ENCODE data around the gene MAGEF1.
"Not testable (repeated sequence)": the region's sequence is repeated elsewhere in the genome, so short reads cannot be mapped to it uniquely, and the experiment has no call there.

MAGEF1 gene

DNA sequence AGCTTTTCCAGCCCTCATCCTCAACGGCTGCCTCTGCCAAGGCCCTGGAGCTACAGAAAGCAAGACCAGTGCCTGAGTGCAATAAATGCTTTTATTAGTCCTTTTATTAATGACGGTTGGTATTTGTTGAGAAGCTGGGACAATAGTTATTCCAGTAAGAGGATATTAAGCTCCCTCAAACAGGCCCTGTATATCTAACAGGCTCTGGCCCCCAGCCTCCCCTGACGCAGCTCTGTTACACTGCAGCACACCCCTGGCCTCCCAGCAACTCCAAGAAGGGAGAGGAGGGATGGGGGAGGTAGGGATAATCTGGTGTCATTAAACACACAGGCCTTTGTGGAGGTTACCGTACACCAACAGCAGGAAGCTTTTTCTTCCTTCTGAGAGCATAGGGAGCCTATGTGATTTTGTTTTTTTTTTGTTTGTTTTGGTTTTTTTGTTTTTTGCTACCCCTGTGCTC is 30.8 kb upstream of the MAGEF1 start:
- no peak for DNase-seq (ENCODE audit: low read depth in 3 of 3)

DNA sequence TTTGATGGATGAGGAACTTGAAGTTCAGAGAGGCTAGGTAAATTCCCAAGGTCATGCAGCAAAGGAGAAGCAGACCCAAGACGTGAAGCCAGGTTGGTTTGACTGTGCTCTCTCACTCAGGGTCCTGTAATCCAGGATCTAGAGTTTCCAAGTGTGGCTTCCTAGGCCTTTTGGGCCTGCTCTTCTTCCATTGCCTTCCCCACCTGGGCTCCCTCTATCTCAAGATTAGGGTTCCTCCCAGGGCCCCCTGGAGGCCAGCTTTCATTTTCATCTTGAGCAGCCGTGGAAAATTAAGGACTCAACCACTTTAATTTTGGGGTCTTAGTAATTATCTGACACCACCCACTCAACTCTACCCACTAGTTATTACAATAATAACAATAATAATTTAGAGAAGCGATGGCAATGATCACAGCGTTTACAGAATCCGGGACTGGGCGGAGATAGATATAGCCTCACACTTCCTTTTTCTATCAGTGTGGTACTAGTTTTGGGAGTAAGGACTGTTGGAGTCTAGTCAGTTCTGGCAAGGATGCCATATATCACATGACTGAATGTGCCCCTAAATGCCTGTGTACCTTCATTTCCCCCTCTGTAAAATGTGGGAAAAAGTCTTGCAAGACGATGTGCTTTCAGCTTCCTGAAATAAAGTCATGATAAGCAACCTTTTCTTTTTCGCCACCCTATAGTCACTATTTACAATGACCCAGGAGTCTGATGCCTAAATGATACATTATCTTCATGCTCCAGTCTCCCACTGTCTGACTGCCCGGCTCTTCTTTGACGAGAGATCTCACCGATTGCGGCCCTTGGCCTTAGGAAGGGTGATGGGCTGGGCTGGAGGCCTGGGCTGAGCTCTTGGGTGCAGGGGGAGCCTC is 30.2 kb upstream of the MAGEF1 start:
- no peak for DNase-seq (ENCODE audit: low read depth in 3 of 3)

DNA sequence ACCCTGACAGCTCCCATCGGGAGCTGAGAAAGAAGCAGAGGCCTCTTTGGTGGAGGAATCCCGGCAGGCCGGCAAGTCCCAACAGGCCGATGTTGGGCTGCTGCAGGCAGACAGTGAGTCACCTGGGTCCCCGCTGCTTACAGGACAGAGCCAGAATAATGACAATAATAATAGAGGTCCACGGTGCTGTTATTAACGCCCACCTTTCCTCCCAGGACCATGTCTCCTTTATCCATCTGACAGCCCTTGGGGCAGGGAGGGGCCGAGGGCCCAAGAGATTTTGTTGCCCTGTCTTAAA is 29.3 kb upstream of the MAGEF1 start:
- DNase-seq (ENCODE audit: low read depth in 3 of 3): no peak

DNA sequence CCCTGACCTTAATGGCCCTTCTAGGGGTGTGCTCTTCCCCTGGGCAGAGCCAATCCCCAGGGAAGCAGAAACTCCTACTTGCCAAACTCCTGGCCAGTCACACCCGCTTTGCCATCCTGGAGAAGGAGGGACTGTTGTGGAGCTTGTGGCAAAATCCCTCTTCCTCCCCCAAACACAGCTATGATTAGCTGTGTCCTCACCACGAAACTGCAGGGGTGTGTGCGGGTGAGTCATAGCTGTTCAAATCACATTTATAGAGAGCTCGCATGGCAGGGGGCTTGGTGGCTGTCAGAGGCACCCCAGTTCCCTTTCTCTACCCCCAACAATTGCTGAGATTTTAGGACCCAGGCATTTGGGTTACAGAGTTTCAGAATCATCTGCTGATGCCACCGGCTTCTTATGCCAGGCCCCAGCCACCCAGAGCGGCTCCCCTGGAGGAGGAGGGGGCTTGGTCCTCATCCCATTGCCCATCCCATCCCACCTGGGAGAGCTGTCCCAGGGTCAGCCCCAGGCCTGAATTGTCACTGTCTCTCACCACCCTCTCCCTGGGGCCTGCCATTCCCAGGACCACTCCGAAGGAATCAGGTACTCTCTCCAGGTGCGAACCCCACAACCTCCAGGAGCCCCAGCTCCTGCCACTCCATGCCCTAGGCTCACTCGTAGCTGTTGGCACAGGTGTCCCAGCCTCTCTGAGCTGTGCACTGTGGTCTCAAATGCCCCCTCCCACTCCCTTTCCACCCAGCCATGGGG is 28.8 kb upstream of the MAGEF1 start:
- DNase-seq (ENCODE audit: low read depth in 3 of 3): peak in 1 of 3 experiments; percentile 13

DNA sequence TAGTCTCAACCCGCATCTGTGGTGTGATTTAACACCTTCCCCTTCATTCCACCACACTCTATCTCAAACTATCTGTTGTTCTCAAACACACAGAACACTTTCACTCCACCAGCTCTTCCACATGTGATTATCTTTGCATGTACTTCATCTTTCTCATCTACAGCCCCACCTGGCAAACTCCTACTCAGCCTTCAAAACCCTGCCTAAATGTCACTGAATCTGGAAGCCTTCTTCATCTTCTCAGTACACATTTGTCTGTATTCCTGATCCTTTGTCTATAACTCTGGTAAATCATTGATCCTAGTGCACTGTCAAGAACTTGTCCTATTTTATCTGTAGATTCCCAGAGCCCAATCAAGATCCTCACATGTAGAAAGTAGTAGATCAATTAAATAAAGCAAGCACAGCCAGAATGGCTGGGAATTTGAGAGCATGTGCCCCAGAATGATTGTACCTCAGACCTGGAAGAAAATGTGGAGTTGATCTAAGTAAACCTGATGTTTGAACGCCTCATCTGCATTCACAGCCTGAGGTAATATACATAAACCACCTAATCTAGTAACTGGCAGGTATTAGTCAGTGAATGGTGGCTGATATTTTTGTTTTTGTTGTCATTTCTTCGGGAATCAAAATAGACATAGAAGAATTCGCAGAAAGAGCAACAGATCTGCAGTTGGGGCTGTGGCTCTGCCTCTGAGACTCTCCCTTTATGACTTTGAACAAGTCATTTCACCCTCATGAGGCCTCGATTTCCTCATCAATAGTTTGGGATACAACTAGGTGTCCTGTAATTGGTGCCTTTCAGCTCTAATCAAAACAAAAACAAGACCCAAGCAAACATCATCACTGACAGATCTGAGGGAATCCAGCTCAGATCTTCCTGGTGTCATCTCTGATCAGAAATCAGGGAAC is 28.0 kb upstream of the MAGEF1 start:
- DNase-seq (ENCODE audit: low read depth in 3 of 3): no peak

DNA sequence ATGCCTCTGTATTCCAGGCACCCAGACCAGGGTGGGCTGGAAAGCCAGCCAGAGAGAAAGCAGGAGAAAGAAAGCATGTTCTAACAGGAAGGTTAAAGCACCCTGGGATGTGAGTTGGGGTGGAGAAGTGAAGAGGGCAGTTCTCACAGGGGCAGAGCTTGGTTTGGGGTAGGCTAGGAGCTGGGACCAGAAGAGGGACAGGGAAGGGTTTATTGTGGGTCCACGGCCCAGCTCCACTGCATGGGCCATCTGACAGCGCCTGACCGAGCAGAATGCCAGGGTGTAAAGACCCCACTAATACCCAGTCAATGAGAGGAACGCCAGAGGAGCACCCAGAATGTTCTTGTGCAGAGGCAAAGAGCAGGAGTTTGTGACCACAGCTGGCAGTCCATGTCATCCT is 27.1 kb upstream of the MAGEF1 start:
- DNase-seq (ENCODE audit: low read depth in 3 of 3): no peak

DNA sequence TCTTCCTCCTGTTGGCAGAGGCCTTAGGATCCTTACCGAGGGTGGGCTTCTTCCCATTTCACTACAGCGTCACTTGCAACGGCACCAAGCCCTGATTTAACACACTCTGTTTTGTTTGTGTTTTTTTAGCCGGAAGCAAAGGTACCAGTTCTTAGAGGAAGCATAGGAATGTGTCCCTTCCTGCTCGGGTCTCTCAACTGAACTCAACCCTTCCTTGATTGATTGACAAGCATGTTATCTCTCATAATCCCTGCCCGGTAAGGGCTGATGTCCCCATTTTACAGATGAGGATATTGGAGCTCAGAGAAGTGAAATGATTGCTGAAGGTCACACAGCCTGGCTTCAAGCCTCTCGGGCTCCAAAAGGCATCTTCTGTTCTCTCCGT is 26.6 kb upstream of the MAGEF1 start:
- DNase-seq (ENCODE audit: low read depth in 3 of 3): no peak

DNA sequence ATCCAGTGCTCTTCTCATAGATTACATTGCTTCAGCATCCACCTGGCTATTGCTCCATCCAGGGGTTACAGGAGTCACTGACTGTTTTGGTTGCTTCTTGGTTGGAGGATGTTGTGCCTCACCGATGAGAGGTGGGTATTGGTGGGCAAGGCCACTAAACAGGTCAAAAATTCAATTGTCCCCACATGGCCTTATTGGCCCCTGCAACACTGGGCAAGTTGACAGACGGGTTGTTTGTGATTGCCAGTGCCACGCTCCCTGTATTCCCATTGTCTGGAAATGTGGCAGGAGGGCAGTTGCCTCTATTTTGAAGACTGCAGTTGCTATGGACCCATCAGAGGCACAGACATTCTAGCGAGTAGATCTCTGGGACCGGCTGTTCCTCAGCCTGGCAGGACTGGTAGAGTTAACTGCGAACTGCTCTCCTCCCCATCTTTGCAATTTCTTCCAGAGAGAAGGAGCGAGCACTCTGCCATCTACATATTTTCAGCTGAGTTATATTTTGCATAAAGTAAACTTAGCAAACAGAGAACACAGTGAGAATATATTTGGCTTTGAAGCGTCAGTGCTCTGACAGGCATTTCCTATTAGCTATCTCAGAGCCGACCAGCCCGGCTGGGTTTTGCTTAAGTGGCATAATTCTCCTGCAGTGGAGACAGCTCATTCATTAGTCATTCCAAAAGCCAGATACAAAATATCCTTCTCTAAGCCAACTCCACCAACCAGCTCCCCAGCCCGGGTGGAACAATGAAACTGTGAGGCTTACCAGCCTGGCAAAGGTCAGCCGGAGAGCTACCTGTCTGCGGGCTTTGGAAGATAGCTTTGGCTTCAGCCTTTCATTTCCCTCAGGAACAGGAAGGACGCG is 26.0 kb upstream of the MAGEF1 start:
- no peak for DNase-seq (ENCODE audit: low read depth in 3 of 3)

DNA sequence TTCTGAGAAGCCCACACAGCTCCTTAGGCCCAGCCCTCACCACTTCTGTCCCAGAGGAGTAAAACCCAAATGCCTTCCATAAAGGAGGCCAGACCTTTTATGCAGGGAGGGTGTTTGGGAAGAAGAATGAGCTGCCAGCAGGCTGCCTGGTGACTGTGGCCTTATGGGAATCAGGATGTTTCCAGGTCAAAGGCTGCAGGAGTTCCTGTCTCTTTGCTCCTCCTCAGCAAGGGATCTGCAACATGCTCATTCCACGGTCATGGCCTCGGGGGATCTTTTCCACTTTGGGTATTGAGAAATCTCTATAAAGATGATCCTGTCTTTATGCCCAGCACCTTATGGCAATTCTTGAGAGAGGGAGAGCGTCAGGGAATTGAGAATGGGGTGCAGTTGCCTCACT is 25.2 kb upstream of the MAGEF1 start:
- DNase-seq (ENCODE audit: low read depth in 3 of 3): no peak

DNA sequence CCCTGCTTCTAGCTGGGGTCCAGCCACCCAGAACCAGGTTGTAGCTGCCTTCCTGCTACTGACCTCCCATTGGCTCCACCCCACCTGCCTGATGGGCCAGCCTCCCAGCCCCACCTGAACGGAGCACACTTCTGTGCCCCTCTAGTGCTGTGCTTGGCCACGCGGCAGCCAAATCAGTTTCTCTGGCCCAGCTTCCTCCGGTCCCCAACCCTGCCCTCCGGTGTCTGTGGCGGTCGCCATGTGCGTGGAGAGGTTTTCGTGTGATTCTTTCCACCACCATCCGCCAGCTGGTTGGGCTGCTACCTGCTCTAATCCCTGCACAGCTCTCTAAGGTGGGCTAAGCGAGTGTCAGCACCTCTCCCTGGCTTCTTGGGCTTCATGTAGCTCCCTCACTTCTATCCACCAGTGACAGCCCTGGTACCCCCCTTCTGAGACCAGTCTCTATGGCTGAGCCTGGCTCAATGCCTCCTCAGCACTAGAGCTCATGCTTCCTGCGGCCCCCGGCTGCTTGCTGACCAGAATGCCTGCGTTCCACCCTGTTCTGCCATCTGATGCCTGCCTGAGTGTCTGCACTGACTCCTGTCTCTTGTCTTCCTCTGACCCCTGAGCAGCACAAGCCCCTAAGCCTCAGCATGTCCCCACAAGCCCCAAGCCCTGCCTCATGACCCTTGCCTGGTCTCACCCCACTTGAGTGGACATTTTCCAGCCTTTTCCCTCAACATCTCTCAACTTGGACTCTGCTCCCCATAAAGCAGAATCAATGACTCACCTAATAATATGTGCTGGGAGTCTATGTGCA is 23.2 kb upstream of the MAGEF1 start:
- DNase-seq (ENCODE audit: low read depth in 3 of 3): no peak

DNA sequence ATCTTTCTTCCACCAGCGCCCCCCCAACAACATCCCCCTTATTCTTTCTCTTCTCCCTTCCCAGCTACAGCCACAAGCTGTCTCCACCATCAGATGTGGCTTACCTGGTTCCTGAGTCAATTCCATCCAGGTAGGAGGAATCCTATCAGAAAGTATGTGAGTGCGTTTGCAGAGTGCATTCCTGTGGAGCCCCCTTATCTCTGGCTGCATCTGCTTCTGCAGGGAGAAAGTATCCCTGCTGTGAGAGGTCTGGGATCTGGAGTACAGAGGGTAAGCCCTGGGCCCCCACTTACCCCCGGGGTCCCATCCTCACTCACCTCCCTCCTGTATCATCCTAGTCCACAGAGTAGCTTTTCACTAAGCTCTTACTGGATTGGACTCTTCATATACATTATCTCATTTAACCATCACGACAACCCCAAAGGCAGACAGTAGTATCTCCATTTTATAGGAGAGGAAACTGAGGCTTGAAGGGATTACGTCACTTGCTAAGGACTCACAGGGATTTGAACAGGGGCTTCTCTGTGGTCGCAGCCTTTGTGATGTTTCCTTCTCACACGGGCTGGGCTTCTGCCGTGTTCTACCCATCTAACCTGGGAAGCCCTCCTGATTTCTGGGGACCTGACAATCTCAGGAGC is 22.2 kb upstream of the MAGEF1 start:
- no peak for DNase-seq (ENCODE audit: low read depth in 3 of 3)

DNA sequence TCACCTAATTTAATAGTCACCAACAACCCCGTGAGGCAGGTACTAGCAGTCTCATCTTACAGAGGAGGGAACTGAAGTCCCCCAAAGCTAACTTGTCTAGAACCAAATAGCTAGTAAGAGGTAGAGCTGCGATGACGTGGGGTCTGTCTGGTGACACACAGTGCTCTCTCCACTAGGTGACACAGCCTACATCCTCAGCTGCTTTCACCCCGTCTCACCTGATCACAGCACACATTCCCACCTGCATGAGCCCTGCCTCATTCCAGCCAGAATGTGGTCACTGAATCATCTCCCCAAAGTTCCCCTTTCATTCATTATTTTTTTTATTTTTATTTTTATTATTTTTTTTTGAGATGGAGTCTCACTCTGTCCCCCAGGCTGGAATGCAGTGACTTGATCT is 21.3 kb upstream of the MAGEF1 start:
- no peak for DNase-seq (ENCODE audit: low read depth in 3 of 3)

DNA sequence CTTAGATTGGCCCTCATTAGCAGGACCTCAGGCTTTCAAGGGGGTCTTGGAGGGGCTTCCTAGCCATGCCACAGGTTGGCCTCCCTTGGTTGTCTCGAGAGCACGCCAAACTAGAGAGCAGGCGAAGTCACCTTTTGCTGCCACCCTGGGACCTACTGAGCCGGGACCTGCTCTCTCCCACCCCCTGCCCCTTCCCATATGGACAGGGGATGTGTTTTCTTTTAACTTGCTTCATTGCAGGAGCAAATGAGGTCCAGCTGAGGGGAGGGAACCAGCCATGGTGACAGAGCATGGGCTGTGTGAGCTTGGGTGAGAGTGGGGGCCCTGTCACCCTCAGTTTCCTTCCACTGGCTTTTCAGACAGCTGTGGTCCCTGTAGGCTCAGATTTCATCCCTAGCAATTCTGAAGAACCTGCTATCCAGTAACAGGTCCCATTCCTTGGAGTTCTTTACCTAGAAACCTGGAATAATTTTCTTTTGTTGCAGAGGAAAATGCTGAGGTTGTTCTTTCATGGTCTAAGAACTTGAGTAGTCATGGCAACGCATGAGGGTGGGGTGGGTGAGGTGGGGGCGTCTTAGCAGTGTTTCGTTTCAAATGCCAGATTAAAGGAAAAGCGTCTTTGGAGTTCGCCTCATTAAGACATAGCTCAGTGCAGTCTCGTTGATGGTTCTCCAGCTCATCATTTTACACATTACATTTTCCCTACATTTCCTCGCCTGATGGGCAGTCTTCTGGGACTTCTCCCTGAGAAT is 20.1 kb upstream of the MAGEF1 start:
- DNase-seq (ENCODE audit: low read depth in 3 of 3): no peak

DNA sequence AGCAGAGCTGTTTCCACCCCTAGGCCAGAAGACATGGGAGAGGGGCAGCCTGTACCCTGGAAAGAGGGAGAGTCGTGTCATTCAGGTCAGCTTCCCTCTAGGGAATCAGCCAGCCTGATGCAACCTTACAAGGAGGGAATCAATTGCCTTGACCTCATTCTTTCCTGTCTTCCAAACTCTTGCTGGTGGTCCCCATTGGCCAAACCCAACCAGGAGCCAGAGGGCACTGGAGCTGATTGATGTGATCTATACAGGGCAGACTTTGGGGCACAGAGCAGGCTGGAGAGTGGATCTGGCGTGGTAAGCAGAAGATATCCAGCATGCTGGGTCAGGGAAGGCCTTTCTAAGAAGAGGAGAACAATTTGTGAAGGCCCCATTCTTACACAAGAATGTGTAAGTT is 19.1 kb upstream of the MAGEF1 start:
- DNase-seq (ENCODE audit: low read depth in 3 of 3): no peak

DNA sequence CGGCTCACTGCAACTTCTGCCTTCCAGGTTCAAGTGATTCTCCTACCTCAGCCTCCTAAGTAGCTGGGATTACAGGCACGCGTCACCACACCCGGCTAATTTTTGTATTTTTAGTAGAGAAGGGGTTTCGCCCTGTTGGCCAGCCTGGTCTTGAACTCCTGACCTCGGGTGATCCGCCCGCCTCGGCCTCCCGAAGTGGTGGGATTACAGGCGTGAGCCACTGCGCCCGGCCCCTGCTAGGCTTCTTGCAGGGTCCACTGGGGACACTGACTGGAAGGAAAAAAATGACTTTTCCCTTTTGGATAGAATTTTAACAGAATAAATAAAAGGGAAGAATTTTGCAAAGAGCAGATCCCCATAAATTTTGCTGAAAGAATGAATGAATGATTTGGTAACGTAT is 17.3 kb upstream of the MAGEF1 start:
- not testable (repeated sequence) for DNase-seq (ENCODE audit: low read depth in 3 of 3)

DNA sequence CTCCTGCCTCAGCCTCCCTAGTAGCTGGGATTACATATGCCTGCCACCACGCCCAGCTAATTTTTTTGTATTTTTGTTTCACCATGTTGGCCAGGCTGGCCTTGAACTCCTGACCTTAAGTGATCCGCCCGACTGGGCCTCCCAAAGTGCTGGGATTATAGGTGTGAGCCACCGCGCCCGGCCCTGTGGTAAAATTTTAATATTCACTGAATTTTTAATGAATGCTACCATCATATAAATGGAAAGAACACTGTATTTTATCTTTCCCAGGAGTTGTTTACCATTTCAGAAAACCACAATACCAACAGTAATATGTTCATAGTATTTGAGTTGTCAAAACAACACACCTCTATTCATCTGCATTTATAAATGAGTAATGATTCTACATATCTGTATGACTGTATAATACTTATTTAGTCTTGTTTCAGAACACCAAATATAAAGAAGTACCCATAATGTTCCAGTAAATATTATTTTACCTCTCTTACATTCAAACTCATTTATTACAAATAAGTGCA is 16.2 kb upstream of the MAGEF1 start:
- no peak for DNase-seq (ENCODE audit: low read depth in 3 of 3)

DNA sequence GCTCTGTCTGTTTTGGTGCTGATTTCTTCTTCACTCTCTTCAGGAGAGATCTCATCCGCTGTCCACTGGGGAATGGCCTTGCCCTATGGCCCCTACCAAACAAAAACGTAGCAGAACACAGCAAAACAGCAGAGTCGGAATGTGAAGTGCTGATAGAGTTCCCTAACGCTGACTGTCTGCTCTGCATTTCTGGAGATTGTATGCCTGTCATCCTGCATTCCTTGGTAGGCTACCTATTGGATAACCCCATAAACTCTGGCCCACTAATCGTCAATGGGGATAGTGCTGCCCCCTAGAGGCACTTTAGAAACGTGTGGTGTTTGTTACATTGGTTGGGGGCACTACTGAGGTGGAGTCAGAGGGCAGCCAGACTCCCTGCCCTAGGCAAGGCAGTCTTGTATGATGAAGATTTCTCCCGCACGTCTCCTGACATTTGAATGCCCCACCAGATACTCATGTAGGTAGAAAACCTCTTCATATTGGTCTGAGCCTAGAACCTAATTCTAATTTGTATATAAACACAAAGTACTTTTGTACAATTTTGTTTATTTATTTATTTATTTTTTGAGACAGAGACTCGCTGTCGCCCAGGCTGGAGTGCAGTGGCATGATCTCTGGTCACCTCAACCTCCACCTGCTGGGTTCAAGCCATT is 15.6 kb upstream of the MAGEF1 start:
- peak in 1 of 3 experiments; percentile 27 for DNase-seq (ENCODE audit: low read depth in 3 of 3)

DNA sequence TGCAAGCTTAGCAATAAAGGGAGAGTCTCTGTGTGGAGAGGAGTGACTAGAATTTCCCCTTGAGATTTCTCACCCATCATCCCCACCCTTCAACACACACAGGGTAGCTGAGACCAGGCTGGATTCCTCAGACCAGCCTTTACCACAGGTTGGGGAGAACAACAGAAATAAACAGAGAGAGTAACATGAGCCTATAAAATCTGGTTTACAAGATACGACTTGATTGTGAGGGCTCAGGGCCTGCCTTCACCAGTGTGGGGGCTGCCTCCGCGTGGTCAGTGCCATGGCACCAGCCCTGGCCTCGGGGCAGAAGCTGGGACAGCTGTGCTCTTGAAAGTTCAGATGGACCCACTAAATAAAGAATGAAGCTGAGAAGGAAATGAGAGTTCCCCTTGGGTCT is 14.6 kb upstream of the MAGEF1 start:
- DNase-seq (ENCODE audit: low read depth in 3 of 3): no peak

Measured in stimulated activated CD4-positive, alpha-beta T cell treated with anti-CD3 and anti-CD28 coated beads, TNF-alpha, amount 100 ng/mL, for 24 hours (primary cell).